Measurements from ENCODE around the gene CAMTA1.

CAMTA1 gene

GRCh38 chr1:6890686-6891085 lies 105.4 kb downstream of the CAMTA1 start:
- Histone ChIP-seq H3K27ac (ENCODE audit: extremely low read depth, low read depth, low read length) (no peak overlapping the region), H3K9me3 (ENCODE audit: control insufficient read depth, insufficient read depth, low read depth, low read length) (no peaks in the 10 kb centered on the region), H3K4me3 (ENCODE audit: low read depth, low read length) (no peak overlapping the region), H3K4me1 (ENCODE audit: control insufficient read depth, insufficient read depth, low read length) (no peaks in the 10 kb centered on the region), H3K36me3 (ENCODE audit: control insufficient read depth in 2 of 2, insufficient read depth in 1 of 2, low read length in 2 of 2) (peaks cover 0 to 7% of the 10 kb centered on the region in 2 experiments; a peak in 1 of 3 replicates)
- TF ChIP-seq ZNF837 (tag by site-specific recombination; IDR thresholded peaks at IDR 0.05) (no peak), ZNF513 (tag by site-specific recombination; IDR thresholded peaks at IDR 0.05) (no peak), ZNF768 (tag by site-specific recombination; IDR thresholded peaks at IDR 0.05) (no peak), SETDB1 (IDR thresholded peaks at IDR 0.05; ENCODE audit: insufficient read length, low read length) (no peak), ZNF501 (tag by site-specific recombination; IDR thresholded peaks at IDR 0.05) (no peak), MEIS1 (CRISPR knock-in tag; IDR thresholded peaks at IDR 0.05; ENCODE audit: borderline replicate concordance) (no peak), ZXDB (tag by site-specific recombination; IDR thresholded peaks at IDR 0.05) (no peak), SALL2 (tag by site-specific recombination; IDR thresholded peaks at IDR 0.05; ENCODE audit: borderline replicate concordance) (no peak), ZNF133 (tag by site-specific recombination; IDR thresholded peaks at IDR 0.05) (no peak), AEBP2 (tag by site-specific recombination; IDR thresholded peaks at IDR 0.05; ENCODE audit: borderline replicate concordance) (no peak), ZNF174 (tag by site-specific recombination; IDR thresholded peaks at IDR 0.05) (no peak), KLF8 (tag by site-specific recombination; IDR thresholded peaks at IDR 0.05) (no peak), TCF7L2 (IDR thresholded peaks at IDR 0.05; ENCODE audit: borderline replicate concordance, low read depth, low read length) (no peak)
- TF ChIP-seq, protein P1, sequence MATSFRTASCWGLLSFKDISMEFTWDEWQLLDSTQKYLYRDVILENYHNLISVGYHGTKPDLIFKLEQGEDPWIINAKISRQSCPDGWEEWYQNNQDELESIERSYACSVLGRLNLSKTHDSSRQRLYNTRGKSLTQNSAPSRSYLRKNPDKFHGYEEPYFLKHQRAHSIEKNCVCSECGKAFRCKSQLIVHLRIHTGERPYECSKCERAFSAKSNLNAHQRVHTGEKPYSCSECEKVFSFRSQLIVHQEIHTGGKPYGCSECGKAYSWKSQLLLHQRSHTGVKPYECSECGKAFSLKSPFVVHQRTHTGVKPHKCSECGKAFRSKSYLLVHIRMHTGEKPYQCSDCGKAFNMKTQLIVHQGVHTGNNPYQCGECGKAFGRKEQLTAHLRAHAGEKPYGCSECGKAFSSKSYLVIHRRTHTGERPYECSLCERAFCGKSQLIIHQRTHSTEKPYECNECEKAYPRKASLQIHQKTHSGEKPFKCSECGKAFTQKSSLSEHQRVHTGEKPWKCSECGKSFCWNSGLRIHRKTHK (tag by site-specific recombination; IDR thresholded peaks at IDR 0.05): no peak
- TF ChIP-seq, protein P2, sequence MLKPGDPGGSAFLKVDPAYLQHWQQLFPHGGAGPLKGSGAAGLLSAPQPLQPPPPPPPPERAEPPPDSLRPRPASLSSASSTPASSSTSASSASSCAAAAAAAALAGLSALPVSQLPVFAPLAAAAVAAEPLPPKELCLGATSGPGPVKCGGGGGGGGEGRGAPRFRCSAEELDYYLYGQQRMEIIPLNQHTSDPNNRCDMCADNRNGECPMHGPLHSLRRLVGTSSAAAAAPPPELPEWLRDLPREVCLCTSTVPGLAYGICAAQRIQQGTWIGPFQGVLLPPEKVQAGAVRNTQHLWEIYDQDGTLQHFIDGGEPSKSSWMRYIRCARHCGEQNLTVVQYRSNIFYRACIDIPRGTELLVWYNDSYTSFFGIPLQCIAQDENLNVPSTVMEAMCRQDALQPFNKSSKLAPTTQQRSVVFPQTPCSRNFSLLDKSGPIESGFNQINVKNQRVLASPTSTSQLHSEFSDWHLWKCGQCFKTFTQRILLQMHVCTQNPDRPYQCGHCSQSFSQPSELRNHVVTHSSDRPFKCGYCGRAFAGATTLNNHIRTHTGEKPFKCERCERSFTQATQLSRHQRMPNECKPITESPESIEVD (tag by site-specific recombination; IDR thresholded peaks at IDR 0.05): no peak
- TF ChIP-seq, protein P3, sequence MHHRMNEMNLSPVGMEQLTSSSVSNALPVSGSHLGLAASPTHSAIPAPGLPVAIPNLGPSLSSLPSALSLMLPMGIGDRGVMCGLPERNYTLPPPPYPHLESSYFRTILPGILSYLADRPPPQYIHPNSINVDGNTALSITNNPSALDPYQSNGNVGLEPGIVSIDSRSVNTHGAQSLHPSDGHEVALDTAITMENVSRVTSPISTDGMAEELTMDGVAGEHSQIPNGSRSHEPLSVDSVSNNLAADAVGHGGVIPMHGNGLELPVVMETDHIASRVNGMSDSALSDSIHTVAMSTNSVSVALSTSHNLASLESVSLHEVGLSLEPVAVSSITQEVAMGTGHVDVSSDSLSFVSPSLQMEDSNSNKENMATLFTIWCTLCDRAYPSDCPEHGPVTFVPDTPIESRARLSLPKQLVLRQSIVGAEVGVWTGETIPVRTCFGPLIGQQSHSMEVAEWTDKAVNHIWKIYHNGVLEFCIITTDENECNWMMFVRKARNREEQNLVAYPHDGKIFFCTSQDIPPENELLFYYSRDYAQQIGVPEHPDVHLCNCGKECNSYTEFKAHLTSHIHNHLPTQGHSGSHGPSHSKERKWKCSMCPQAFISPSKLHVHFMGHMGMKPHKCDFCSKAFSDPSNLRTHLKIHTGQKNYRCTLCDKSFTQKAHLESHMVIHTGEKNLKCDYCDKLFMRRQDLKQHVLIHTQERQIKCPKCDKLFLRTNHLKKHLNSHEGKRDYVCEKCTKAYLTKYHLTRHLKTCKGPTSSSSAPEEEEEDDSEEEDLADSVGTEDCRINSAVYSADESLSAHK (tag by site-specific recombination; IDR thresholded peaks at IDR 0.05): no peak
- ChIA-PET POLR2A (no interaction called here), CTCF (interaction anchor here (0.6 to 3.4 kb wide), 27 partner anchors 9 to 311 kb away, joined by 3 to 23 read pairs (median 4); no protein-coding TSS in a partner anchor)

Data from HEK293 (cell line).